Large intestine (tissue), 1 donor: ENCODE results near the gene HSBP1. TPM values are rescaled to one million over a fixed set of nuclear protein-coding genes. Genes with fewer than 3 reads are reported as not detected.

Experiments
- polyA plus RNA-seq: library from polyadenylated mRNA; unstranded; fragments of 120-200 nt; gene quantifications from one replicate; pipeline ENCODE4 v1.2.1, GENCODE V29; 2013

Gene HSBP1
- polyA plus RNA-seq, 1 donor = 127 TPM

Other genes with a start within 250 kb of the HSBP1 start
- 5.4 TPM for gene MLYCD, start 91.1 kb downstream of the HSBP1 start, polyA plus RNA-seq
- gene OSGIN1, start 145.3 kb downstream of the HSBP1 start, polyA plus RNA-seq = 8.4 TPM
- gene NECAB2, start 160.3 kb downstream of the HSBP1 start, polyA plus RNA-seq = 6.6 TPM
- 0.12 TPM for gene SLC38A8, start 234.8 kb downstream of the HSBP1 start, polyA plus RNA-seq